DND-41 (cell line): Measurements from ENCODE around the gene OSBPL8.

Source experiments
- EZH2 ChIP-seq: IDR thresholded peaks from 3 replicates; pipeline ENCODE4 v1.6.1; 2012; ENCODE audit warnings: borderline replicate concordance, low read depth, mild to moderate bottlenecking, moderate library complexity, low read length, inconsistent platforms; ENCODE audit not compliant: severe bottlenecking
- TF ChIP-seq, protein P1 (sequence below): IDR thresholded peaks from 2 replicates; pipeline ENCODE4 v1.5.1; 2012; ENCODE audit warnings: borderline replicate concordance, low read length, moderate library complexity, mild to moderate bottlenecking; ENCODE audit not compliant: poor library complexity, severe bottlenecking; ENCODE audit errors: extremely low read depth

DNA sequence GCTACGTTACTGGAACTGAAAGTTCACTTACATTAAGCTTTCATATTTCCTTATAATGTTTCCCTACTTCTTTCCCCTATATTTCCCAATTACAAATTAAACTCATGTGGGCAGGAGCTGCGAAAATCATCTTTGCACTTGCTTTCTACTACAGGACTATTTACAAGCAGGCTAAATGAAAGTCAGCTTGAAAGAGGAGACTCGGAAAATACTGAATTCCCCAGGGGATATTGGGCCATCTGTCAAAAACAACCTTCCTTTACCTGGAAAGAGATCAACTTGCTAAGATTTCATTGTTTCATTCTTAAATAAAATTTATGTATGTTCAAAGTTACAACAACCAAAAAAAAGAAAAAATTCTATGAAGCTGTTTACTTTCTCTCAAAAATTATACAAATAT is 118.6 kb downstream of the OSBPL8 start:
- no peak for TF ChIP-seq EZH2
- TF ChIP-seq, protein P1, sequence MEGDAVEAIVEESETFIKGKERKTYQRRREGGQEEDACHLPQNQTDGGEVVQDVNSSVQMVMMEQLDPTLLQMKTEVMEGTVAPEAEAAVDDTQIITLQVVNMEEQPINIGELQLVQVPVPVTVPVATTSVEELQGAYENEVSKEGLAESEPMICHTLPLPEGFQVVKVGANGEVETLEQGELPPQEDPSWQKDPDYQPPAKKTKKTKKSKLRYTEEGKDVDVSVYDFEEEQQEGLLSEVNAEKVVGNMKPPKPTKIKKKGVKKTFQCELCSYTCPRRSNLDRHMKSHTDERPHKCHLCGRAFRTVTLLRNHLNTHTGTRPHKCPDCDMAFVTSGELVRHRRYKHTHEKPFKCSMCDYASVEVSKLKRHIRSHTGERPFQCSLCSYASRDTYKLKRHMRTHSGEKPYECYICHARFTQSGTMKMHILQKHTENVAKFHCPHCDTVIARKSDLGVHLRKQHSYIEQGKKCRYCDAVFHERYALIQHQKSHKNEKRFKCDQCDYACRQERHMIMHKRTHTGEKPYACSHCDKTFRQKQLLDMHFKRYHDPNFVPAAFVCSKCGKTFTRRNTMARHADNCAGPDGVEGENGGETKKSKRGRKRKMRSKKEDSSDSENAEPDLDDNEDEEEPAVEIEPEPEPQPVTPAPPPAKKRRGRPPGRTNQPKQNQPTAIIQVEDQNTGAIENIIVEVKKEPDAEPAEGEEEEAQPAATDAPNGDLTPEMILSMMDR, result no peak
